HepG2 (cell line): Measurements from ENCODE around the gene A1CF.

Experiments
- EZH2 ChIP-seq: conservative IDR thresholded peaks from 2 replicates; pipeline ENCODE4 v1.6.1; 2012; ENCODE audit warnings: mild to moderate bottlenecking, low read depth, low read length, moderate library complexity
- THYN1 ChIP-seq: sonication (generic); formaldehyde crosslinking; IDR thresholded peaks from 2 replicates; pipeline ENCODE4 v1.8.1; 2023; ENCODE audit warnings: low read depth, mild to moderate bottlenecking, moderate library complexity, missing genetic modification reagents, borderline replicate concordance
- TSC22D2 ChIP-seq: sonication (generic); formaldehyde crosslinking; IDR thresholded peaks from 2 replicates; pipeline ENCODE4 v1.5.1; 2020; ENCODE audit warnings: missing genetic modification reagents, mild to moderate bottlenecking, borderline replicate concordance

DNA sequence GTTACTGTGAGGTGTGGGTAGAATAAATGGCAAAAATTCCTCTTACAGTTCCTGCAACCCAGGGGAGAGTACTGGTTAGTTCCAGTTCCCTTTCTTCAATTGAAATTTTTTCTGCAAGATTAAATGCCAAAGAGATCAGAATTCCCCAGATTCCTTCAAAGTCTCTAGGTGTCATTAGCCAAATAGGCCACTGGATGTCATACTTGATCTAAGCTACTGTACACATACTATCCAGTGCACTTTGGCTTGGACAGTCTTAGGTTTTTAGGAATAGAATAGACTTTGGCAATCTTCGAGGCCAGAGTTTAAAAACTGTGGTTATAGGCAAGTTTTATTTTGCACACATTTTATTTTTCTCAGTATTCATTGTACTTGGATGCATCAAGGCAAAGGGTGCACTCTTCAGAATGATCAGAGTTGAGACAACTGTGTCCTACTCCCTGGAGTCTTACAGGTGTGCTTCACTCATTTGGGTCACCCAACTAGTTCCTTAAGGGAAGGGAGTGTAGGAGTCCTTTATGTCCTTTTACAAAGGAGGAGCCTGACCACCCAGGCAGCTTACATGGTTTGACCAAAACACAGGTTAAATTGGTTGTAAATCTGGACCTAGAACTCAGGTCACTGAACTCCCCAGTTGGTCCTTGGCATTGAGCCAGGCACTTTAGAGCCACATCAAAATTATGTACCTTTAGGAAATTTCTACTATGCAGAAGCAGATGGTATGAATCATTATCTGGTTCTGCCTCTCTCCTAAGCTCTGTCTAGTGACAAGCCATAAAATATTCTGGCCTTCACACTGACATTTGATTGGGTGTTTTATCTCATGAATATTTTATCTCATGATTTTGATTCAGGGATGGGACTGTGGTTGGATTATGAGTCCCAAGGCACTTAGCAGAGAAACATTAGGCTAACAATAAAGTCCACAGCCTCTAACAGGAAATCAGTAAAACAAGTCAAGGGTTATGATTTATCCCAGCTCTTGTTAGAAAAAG lies 96.2 kb downstream of the A1CF start:
- no peak for TF ChIP-seq THYN1
- no peak for TF ChIP-seq TSC22D2 (CRISPR knock-in tag)
- TF ChIP-seq EZH2: no peak
